Keratinocyte (primary cell): ENCODE results near the gene CDH22. TPM values are rescaled to one million over a fixed set of nuclear protein-coding genes. Genes with fewer than 3 reads are reported as not detected.

Experiments
- DNase-seq: peaks from one replicate; pipeline ENCODE4 v3.0.0-alpha.2; 2011; ENCODE audit warnings: low read depth, missing footprints, low spot score
- FAIRE-seq: peaks from 2 replicates; lab custom pipeline; 2011; peaks lifted over from hg19 to GRCh38; lab: Jason Lieb, UNC
- H2AFZ ChIP-seq: 2 replicates; pipeline ENCODE4 v1.6.0; 2012; ENCODE audit warnings: low read length, control low read depth, inconsistent platforms; ENCODE audit not compliant: control insufficient read depth
- H3K27ac ChIP-seq: 2 replicates; pipeline ENCODE4 v1.5.1; 2011; ENCODE audit warnings: low read length; ENCODE audit not compliant: control insufficient read depth, insufficient read depth
- H3K27me3 ChIP-seq: 3 replicates; pipeline ENCODE4 v1.6.0; 2011; ENCODE audit warnings: low read length; ENCODE audit not compliant: control insufficient read depth, insufficient read depth; ENCODE audit errors: extremely low read depth
- H3K36me3 ChIP-seq, 2 experiments: 2 replicates in 1 of 2; 3 replicates in 1 of 2; pipeline ENCODE4 v1.5.1; 2011; ENCODE audit warnings: low read length in 2 of 2, mild to moderate bottlenecking in 1 of 2; ENCODE audit not compliant: control insufficient read depth in 2 of 2, insufficient read depth in 2 of 2; ENCODE audit errors: extremely low read depth in 1 of 2
- H3K4me1 ChIP-seq: 3 replicates; pipeline ENCODE4 v1.5.1; 2011; ENCODE audit warnings: low read length; ENCODE audit not compliant: control insufficient read depth, insufficient read depth; ENCODE audit errors: extremely low read depth
- H3K4me2 ChIP-seq: 3 replicates; pipeline ENCODE4 v1.6.0; 2011; ENCODE audit warnings: low read depth, low read length; ENCODE audit not compliant: control insufficient read depth, insufficient read depth; ENCODE audit errors: extremely low read depth
- H3K4me3 ChIP-seq, 3 experiments: fragments of 200-600 bp in 1 of 3; sonication (generic) in 1 of 3; 2 replicates in 2 of 3; 3 replicates in 1 of 3; pipeline ENCODE4 v1.5.1; 2011 to 2016; ENCODE audit warnings: low read length in 3 of 3, mild to moderate bottlenecking in 3 of 3, control low read depth in 2 of 3, inconsistent platforms in 1 of 3, low read depth in 1 of 3, mixed read lengths in 1 of 3, mixed run types in 1 of 3, moderate library complexity in 1 of 3; ENCODE audit not compliant: control insufficient read depth in 2 of 3, insufficient read depth in 2 of 3; ENCODE audit errors: extremely low read depth in 1 of 3
- H3K79me2 ChIP-seq: 2 replicates; pipeline ENCODE4 v1.6.0; 2012; ENCODE audit warnings: low read length; ENCODE audit not compliant: control insufficient read depth, insufficient read depth
- H3K9ac ChIP-seq: 3 replicates; pipeline ENCODE4 v1.6.0; 2011; ENCODE audit warnings: low read length; ENCODE audit not compliant: control insufficient read depth, insufficient read depth; ENCODE audit errors: extremely low read depth
- H3K9me1 ChIP-seq: 3 replicates; pipeline ENCODE4 v1.6.0; 2011; ENCODE audit warnings: low read length; ENCODE audit not compliant: control insufficient read depth, insufficient read depth; ENCODE audit errors: extremely low read depth
- H3K9me3 ChIP-seq: 2 replicates; pipeline ENCODE4 v1.5.1; 2012; ENCODE audit warnings: low read depth, low read length; ENCODE audit not compliant: control insufficient read depth
- H4K20me1 ChIP-seq: 3 replicates; pipeline ENCODE4 v1.6.0; 2011; ENCODE audit warnings: low read length; ENCODE audit not compliant: control insufficient read depth, insufficient read depth; ENCODE audit errors: extremely low read depth
- EZH2 ChIP-seq: IDR thresholded peaks from one replicate; pipeline ENCODE4 v1.6.1; 2012; ENCODE audit warnings: inconsistent platforms, mild to moderate bottlenecking, low read length, moderate library complexity
- dilution Hi-C: fragments of 300-500 bp; cut with MboI; formaldehyde crosslinking; loops from one replicate; pipeline ENCODE4 v1.7.0; 2020; ENCODE audit warnings: low sequenced_read_pairs; ENCODE audit not compliant: extremely low pct_ligation_motif_present
- polyA plus RNA-seq, 5 experiments: library from polyadenylated mRNA; depleted of rRNA in 3 of 5; stranded (reverse) in 3 of 5; stranded (forward) in 1 of 5; unstranded in 1 of 5; fragments of >200 nt; gene quantifications; 1 replicate in 1 of 5; 2 replicates in 3 of 5; 3 replicates in 1 of 5; pipeline versions ENCODE4 v1.2.1 to v1.2.3, GENCODE V29; 2011 to 2012; ENCODE audit warnings: missing spikeins in 2 of 5, low read depth in 1 of 5, low replicate concordance in 1 of 5
- TF ChIP-seq, protein P1 (sequence below), 3 experiments: IDR thresholded peaks in 1 of 3; conservative IDR thresholded peaks in 1 of 3; optimal IDR thresholded peaks in 1 of 3; 2 replicates in 2 of 3; 3 replicates in 1 of 3; pipeline versions ENCODE3 to v1.5.1; 2011; ENCODE audit warnings: low read length in 3 of 3, mild to moderate bottlenecking in 3 of 3, moderate library complexity in 2 of 3, control low read depth in 1 of 3, inconsistent platforms in 1 of 3; ENCODE audit not compliant: insufficient read depth in 2 of 3; ENCODE audit errors: extremely low read depth in 1 of 3

The CDH22 gene
- polyA plus RNA-seq, 1 donor (not counting 4 experiments of a cell fraction or from before 2014, with no cell fraction given): not detected

- H3K9ac ChIP-seq: no peak overlapping the region
- no peaks in the 10 kb centered on the region for H3K79me2 ChIP-seq
- dilution Hi-C loops: no loop called here
- no peak overlapping the region for H2AFZ ChIP-seq
- no peak overlapping the region for H3K4me3 ChIP-seq
- peaks cover 6% of the 10 kb centered on the region for H3K4me1 ChIP-seq
- H3K36me3 ChIP-seq: no peaks in the 10 kb centered on the region
- no peaks in the 10 kb centered on the region for H3K9me3 ChIP-seq
- H3K9me1 ChIP-seq: no peaks in the 10 kb centered on the region
- H3K4me2 ChIP-seq: no peak overlapping the region
- no peaks in the 10 kb centered on the region for H3K27me3 ChIP-seq
- no peak overlapping the region for H3K27ac ChIP-seq
- no peak for FAIRE-seq
- TF ChIP-seq, protein P1, sequence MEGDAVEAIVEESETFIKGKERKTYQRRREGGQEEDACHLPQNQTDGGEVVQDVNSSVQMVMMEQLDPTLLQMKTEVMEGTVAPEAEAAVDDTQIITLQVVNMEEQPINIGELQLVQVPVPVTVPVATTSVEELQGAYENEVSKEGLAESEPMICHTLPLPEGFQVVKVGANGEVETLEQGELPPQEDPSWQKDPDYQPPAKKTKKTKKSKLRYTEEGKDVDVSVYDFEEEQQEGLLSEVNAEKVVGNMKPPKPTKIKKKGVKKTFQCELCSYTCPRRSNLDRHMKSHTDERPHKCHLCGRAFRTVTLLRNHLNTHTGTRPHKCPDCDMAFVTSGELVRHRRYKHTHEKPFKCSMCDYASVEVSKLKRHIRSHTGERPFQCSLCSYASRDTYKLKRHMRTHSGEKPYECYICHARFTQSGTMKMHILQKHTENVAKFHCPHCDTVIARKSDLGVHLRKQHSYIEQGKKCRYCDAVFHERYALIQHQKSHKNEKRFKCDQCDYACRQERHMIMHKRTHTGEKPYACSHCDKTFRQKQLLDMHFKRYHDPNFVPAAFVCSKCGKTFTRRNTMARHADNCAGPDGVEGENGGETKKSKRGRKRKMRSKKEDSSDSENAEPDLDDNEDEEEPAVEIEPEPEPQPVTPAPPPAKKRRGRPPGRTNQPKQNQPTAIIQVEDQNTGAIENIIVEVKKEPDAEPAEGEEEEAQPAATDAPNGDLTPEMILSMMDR (optimal IDR thresholded peaks at IDR 0.05 in 1 of 3, IDR thresholded peaks at IDR 0.05 in 1 of 3, conservative IDR thresholded peaks at IDR 0.05 in 1 of 3; ENCODE audit: extremely low read depth in 1 of 3, insufficient read depth in 2 of 3, low read length in 3 of 3): no peak
- no peak for TF ChIP-seq EZH2
- no peaks in the 10 kb centered on the region for H4K20me1 ChIP-seq
- DNase-seq: no peak
Measured at GRCh38 chr20:46242390-46242789, 65.9 kb downstream of the CDH22 start.

DNA sequence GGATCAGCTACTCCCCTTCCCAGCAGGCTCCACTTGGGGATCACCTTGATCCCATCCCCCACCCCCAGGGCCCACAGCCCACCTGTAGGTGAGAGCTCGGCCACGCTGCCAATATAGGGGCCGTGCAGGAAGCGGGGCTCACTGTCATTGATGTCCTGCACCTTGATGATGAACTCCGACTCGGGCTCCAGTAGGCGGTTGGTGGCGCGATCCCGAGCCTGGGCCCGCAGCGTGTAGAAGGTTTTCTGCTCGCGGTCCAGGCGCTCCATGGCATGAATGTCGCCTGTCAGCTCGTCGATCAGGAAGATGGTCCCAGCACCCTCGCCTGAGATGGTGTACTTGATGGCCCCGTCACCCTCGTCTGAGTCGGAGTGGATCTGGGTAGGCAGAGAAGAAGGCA is 67.4 kb downstream of the CDH22 start:
- H3K4me2 ChIP-seq: no peak overlapping the region
- no peak overlapping the region for H3K4me3 ChIP-seq
- no peak overlapping the region for H3K27ac ChIP-seq
- dilution Hi-C loops: no loop called here
- H2AFZ ChIP-seq: no peak overlapping the region
- TF ChIP-seq EZH2: no peak
- TF ChIP-seq, protein P1 (optimal IDR thresholded peaks at IDR 0.05 in 1 of 3, IDR thresholded peaks at IDR 0.05 in 1 of 3, conservative IDR thresholded peaks at IDR 0.05 in 1 of 3; ENCODE audit: extremely low read depth in 1 of 3, insufficient read depth in 2 of 3, low read length in 3 of 3): no peak
- FAIRE-seq (no peak), DNase-seq (no peak)
- H4K20me1 ChIP-seq: no peaks in the 10 kb centered on the region
- H3K9me3 ChIP-seq: no peaks in the 10 kb centered on the region
- no peaks in the 10 kb centered on the region for H3K36me3 ChIP-seq
- no peak overlapping the region for H3K9ac ChIP-seq
- H3K4me1 ChIP-seq: peaks cover 6% of the 10 kb centered on the region
- no peaks in the 10 kb centered on the region for H3K9me1 ChIP-seq
- no peaks in the 10 kb centered on the region for H3K79me2 ChIP-seq
- H3K27me3 ChIP-seq: no peaks in the 10 kb centered on the region
